Skeletal muscle cell (primary cell): ENCODE results near the gene CDH20.

Source experiments
- DNase-seq: peaks from one replicate; pipeline ENCODE4 v3.0.0-alpha.2; 2010; ENCODE audit warnings: low read depth
- H3K4me3 ChIP-seq: 2 replicates; pipeline ENCODE4 v1.5.1; 2011; ENCODE audit warnings: low read depth, mild to moderate bottlenecking, control low read depth, low read length, moderate library complexity

CDH20 gene

DNA sequence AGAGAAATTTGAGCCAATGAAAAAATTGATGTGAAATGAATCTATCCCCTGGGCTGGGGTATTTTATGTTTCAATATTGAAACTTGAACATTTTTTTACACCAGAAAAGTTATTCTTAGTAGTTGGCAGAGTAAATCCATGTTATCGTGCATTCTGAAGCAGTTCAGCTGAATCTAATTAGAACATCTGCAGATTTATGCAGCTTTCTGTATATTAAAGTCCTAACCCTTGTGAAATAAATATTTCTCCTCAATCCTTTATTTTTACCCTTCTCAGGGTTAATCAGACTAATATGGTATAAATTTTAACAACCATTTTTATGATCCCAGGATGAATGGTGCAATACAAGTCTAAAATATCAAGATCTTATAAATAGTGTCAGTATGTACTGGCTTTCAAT lies 69.5 kb downstream of the CDH20 start:
- H3K4me3 ChIP-seq, result no peak overlapping the region
- no peak for DNase-seq

DNA sequence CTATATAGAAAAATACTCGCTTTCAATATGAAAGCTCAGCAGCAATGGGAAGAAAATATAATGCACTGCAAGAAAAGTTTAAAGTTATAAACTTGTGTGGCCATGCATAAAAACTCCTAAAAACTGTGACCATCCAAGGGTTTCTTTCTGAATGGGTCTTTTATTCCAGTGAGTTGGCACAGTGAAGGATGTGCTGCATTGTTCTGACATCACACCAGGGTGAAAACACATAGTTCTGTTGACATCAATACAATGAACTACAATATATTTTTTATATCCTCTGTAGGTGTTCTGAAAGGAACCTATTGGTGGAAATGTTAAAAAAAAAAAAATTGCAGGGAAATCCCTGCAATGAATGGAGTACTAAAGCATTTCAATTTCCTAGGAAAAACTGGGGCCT lies 80.2 kb downstream of the CDH20 start:
- H3K4me3 ChIP-seq, result no peak overlapping the region
- no peak for DNase-seq

DNA sequence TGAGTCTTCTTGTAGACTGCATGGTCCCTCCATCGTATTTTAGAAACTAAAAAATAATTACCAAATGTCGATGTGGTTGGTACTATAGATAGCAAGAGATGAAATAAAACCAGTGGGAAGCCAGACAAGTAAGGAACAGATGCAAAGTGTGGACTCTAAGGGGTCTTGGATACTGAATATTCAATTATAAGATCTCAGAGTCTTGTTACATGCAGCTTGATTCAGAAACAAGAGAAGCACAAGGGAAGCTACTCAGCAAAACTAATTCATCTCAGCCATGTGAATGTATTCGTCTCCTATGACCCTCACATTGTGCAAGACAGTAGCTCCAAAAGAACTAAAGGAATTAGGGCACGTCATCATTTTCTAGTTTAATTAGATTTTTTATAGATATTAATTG lies 80.9 kb downstream of the CDH20 start:
- no peak overlapping the region for H3K4me3 ChIP-seq

DNA sequence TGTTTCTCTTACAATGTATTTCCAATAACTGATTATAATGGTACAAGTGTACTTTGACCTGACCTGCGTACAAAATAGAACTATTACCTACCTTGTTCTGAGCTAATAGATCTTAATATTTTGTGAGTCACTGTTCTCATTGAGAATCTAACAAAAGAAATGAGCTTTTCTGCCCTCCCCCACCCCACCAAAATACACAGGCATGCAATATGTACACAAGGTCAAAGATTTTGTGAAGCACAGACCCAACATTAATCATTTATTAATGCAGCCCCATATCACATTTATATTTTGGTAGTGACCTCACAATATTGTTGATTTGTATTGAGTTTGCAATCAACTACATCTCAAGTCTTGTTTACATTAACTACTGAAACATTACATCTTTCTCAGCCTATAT lies 86.5 kb downstream of the CDH20 start:
- H3K4me3 ChIP-seq, result no peak overlapping the region

More for the DNA sequence above, 80.9 kb downstream of the CDH20 start:
- no peak for DNase-seq

DNA sequence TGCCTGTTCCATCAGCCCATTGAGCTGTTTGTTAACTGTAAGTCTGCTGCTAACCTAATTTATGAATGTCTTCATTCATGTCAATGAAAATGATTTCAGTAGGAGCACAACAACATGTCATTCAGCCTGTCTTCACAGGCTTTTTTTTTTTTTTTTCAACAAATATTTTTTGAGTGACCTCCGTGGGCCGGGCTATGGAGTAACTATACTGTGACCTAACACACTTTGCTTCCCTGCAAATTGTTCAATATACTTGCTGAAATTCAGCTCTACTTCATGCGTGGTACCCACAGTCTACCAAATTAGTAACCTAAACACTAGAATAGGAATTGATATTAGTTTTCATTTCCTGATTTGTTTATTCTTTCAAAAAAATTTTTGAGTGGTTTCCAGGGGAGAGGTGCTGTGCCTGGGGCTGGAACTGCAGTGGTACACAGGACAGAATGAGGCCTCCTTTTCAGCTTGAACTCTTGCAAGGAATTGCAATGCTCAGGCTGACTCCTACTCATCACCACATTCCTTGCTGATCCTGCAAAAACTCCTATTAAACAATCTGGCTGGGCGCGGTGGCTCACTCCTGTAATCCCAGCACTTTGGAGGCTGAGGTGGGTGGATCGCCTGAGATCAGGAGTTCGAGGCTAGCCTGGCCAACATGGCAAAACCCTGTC lies 87.1 kb downstream of the CDH20 start:
- H3K4me3 ChIP-seq, result no peak overlapping the region

More for the DNA sequence above, 86.5 kb downstream of the CDH20 start:
- no peak for DNase-seq

DNA sequence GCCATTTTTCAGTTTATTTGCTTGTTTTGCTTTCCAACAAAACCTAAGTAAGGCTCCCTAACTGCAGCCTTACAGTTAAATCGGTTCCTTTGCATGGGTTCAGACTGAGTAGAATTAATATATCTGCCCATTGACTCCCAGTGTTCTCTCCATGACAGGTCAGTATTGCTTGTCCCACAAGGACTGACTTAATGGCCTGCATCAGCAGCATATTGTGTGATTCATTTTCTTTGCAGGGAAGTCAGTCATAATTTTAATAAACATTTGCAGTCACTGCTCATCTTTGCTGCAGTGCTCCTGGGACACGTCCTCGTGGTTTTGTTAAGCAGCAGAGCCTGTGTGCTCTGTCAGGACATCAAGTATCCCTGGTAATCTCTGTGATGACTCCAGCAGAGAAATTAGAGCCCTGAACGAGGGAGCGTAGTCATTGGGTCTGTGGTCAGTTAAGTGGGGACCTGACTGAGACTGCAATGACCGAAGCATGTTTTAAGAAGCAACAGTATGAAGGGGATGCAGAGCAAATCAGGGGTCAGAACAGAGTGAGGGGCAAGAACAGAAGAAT lies 93.3 kb downstream of the CDH20 start:
- no peak overlapping the region for H3K4me3 ChIP-seq
- DNase-seq, result no peak

More for the DNA sequence above, 87.1 kb downstream of the CDH20 start:
- DNase-seq, result no peak

DNA sequence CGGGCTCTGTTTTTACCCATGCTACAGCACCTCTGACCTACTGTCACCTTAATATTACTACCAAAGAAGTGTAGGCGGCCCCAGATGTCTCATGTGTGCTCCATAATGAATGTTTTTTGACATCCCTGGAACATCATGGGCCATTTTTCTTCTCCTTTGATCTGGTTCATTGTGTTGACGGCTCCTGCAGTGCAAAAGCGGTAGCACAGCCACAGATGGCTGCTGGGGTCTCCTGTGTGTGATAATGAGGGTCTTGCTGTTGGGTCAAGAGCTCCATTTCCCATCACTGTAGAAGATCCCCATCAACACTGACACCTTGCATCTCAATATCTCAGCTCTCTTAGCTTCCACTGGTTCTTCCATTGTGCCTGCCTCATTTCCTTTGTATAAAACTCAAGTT lies 95.0 kb downstream of the CDH20 start:
- H3K4me3 ChIP-seq, result no peak overlapping the region
- no peak for DNase-seq

DNA sequence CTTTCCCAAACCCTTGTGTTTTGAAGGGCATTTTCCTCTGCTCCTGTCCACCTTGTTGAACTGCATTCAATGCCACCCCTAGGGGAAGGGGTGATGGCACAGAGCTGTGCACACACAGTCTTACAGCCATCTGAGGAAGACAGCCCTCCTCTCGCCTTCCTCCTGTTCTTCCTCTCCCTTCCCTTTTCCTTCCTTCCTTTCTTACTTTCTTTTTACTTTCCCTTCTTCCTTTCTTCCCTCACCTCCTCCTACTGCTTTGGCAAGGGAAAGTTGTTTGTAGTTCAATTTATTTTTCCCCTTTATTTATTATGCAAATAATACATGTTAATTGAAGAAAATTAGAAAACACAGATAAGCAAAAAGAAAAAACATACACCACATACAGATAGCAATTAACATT lies 99.4 kb downstream of the CDH20 start:
- no peak for DNase-seq
- no peak overlapping the region for H3K4me3 ChIP-seq

DNA sequence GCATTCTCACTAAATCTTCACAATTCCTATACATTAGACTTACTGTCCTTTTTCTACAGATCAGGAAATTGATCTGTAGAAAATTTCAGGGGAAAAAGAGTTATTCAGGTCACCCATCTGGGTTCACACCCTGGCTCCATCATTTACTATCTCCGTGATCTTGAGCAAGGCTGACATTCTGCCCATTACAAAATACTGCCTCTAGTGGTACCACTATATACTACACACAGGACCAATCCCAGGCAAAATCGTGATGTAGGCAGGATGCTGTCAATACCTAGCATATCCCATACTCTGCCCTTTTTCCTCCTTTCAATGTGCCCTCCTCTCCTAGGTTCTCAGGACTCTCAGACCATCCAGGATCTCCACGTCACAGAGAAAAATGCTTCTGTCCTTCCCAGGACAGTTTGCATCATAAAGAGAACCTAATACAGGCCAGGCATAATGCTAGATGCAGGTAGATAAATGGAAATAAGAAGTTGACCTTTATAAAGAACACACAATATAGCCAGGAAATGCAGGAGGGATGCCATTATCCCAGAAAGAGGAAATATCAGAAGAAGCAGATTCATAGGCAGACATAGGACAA lies 101.9 kb downstream of the CDH20 start:
- H3K4me3 ChIP-seq, result no peak overlapping the region
- DNase-seq, result no peak

DNA sequence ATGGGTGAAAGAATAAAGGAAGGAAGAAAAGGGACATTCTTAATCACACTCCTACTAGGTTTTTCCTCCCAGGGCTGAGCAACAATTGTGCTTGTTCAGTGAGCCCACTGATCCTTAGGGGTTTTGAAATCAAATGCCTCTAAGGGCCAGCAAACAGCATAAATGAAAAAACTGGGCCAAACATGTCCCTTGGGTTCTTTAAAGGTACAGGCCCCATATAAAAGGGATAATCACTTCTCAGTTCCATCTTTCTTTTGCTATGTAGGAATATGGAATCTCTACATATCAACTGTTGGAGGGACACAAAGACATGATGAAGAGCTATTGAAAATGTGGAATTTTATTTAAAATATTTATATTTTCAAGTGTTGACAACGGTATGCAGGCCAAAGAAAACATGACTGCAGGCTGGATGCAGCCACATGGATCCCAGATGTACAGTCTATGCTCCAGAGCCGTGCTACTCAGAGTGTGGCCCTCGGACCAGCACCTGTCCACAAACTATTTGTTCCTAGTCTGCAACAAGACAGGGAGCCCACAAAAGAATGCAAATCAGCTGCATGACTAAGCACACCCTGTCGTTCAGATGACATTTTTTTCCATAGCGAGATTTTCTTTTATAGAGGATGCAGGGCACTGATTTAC lies 110.0 kb downstream of the CDH20 start:
- no peak overlapping the region for H3K4me3 ChIP-seq
- DNase-seq, result peak; percentile 12

DNA sequence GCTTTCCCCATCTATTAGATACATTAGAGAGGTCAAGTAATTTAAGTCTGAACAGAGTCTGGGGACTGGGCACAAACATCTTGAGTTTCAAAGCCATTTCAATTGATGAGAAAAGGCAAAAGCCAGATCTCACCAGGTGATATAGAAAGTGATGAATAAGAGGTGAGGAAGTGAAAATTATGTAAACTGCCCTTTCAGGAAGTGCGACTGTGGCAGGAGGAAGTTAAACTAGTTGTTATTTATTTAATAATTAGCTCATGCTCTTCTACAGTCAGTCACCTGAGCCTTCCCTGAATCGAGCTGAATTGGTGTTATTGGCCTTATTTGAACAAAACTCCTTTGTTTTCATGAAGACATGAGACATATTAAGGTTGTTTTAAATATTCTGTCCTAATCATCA lies 115.1 kb downstream of the CDH20 start:
- no peak for DNase-seq
- no peak overlapping the region for H3K4me3 ChIP-seq

DNA sequence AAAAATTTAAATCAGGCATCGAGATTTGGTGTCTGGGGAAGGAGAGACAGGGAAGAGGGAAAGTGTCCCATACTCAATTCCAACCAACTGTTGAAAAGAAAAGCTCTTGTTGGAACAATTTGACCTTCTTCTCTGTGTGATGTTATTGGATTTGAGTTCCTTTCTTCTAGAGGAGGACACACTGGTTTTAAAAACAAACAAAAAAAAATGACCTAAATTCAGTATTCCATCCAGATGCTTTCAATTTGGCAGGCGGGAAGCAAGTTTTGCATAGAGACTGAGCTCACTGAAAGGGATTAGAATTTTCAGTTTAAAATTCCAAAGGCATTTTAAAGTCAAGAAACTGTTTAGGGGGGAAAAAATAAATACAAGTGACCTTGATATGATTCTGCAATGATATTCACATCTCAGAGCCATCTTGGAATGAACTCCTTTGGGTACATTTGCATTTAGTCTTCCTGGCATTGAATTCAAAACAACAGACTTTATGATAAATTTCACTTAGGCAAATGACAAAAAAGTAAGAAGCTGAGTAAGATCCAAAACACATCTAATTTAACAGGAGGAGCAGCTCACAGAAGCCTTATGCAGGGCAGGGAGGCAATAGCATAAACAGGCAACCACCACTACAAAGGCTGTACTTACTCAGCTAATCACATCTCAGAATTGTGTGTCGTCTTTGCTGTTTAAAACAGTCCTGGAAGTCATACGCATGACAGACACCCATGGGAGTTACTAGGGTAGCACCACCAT lies 126.8 kb downstream of the CDH20 start:
- H3K4me3 ChIP-seq, result no peak overlapping the region
- no peak for DNase-seq

DNA sequence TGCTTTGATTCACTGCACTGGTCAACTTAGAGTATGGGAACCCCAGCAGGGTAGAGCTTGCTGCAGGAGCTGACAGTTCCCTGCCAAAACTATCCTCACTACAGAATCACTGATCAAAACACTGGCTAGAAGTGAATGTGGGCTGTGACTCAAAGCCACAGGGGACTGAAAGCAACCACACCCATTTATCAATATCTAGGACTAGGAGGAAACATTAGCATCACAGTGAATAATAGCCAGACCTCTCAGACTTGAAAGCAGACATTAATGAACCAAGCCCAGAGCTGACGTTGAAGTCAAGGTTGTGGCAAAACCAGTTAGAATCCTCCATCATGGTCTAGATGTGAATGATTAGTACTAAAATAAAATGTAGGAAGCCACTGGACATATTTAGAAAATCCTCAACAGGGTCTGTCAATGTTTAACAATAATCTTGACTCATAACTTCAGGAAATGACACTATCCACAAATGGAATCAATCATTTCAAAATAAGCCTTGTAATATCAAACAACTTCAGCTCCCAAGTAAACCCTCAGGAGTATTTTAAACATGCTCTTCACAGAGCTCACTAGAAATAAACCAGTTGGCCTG lies 131.4 kb downstream of the CDH20 start:
- H3K4me3 ChIP-seq, result no peak overlapping the region
- DNase-seq, result no peak

DNA sequence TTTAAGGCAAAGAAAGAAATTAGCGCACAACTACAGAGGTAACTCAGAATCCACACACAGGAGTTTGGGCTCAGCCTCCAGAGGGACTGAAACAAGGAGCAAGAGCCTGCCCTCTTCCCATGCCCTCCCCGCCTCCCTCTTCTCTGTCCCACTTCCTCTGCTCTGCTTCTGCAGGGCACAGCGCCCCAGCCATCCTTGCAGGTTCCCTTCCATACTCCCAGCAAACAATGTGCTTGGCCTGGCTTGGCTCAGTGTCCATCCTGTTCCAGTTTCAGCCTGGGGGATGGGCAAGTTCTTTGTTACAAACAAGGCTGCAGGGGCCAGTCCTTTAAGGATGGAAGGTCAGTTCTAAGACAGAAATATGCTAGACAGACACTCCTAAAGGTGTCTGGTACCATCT lies 133.5 kb downstream of the CDH20 start:
- DNase-seq, result no peak
- H3K4me3 ChIP-seq, result no peak overlapping the region

DNA sequence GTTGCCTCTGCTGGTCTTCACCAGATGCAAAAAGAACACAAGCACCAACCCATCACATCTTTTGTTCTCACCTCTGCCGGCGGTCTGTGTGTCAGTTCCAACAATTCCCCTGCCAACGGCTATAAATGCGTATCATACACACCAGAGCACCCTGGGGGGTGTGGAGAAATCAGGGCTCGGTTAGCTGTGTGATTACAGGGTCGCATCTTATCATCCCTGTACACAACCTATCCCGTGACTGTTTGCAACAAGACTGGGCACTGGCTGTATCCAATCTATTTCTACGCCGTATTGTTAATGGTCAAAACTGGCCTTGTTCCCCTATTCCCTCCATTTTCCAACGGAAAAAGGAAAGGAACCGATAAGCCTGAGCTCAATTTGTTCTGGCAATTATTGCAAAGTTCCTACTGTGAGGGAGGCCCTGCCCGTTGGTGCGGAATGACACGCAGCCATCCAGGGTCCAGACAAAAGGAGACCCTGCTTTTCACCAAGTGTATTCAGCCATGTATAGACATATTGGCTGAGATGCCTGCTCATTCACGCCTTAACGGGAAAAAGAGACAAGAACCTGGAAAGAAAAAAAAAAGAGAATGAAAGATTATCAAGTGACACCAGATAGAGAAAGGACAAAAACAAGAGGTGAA lies 136.9 kb downstream of the CDH20 start:
- no peak overlapping the region for H3K4me3 ChIP-seq
- DNase-seq, result no peak

DNA sequence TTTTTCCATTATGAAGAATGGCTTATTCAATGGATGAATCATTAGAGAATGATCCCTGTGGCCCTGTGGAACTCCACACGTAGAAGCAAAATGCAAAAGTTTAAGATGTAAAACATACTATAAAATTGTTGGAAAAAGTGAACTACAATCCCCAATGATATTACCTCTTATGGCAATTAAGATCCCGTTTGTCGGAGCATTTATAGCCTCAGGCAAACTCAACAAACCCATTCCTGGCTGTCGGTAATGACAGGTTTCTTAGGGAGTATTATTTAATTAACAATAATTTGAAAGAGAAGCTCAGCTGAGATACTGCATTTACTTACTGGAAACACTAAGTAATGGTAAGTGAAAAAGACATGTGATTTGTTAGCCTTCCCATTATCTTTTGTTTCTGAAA lies 138.3 kb downstream of the CDH20 start:
- no peak for DNase-seq
- no peak overlapping the region for H3K4me3 ChIP-seq

DNA sequence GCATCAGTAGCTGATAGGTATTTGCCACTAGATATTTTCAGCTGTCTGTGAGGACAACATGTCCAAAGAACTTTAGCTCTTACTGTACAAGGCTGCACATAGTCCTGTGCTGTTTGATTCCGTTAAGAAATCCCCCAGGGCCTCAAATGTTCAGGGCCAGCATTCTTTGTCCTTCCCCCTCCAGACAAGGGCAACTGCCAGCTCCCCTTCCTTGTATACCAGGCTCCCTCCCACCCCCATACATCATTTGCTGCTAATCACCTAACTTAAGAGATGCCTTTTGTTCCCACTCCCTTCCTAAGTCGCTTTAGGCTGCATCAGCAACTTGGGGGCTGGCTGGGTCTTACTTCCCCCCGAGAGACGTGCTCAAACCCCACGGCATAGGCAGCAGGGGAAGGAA lies 138.7 kb downstream of the CDH20 start:
- no peak for DNase-seq

DNA sequence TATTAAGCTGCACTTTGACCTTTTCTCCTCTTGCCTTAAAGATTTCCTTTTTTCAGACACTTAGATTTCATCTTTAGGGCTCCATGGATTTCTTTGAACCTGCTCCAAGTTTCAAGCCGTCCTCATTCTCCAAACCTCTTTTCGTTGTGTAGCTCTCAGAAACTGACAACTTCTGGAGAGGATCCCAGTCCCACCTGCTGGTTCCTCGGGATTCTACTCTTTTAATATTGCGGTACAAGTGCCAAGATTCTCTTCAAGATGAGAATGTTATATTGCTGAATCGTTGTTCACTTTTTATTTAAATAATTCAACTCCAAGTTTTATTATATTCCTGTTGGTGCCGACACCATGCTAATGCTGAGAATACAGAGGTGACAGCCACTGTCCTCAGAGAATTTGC lies 141.1 kb downstream of the CDH20 start:
- DNase-seq, result no peak
- no peak overlapping the region for H3K4me3 ChIP-seq

More for the DNA sequence above, 138.7 kb downstream of the CDH20 start:
- H3K4me3 ChIP-seq, result no peak overlapping the region

DNA sequence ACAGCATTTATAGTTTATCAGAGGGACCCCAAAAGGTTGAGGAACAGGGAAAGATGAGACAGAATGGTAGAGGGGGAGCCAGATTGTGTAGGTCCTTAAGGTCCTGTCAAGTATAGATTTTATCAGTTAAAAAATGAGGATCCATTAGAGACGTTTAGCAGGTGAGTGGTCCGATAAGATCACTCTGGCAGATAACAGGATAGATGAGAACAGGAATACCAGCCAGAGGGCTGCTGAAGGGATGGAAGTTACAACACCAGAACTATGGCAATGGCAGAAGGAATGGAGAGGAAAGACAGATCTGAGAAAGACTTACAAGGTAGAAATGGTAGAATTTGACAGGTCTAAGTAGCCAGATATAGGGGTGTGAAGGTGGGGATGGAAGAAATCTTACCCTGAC lies 141.7 kb downstream of the CDH20 start:
- H3K4me3 ChIP-seq, result no peak overlapping the region
- DNase-seq, result no peak
